Muscle layer of duodenum (tissue), 2 donors: Measurements from ENCODE around the gene DSC1.
"Not testable (repeated sequence)": the region's sequence is repeated elsewhere in the genome, so short reads cannot be mapped to it uniquely, and the experiment has no call there.

ENCODE experiments used
- H3K27ac ChIP-seq: one replicate; pipeline ENCODE4 v1.7.0; 2013; ENCODE audit warnings: mild to moderate bottlenecking, low read length
- H3K27me3 ChIP-seq: one replicate; pipeline ENCODE4 v1.7.0; 2013; ENCODE audit warnings: low read depth, mild to moderate bottlenecking, control low read depth, low read length
- H3K36me3 ChIP-seq, 2 donors: one replicate each; pipeline ENCODE4 v1.7.0; 2013; ENCODE audit warnings: low read length in 2 of 2, control low read depth in 1 of 2, mild to moderate bottlenecking in 1 of 2; ENCODE audit not compliant: insufficient read depth in 2 of 2, control insufficient read depth in 1 of 2
- H3K4me1 ChIP-seq, 2 donors: one replicate each; pipeline ENCODE4 v1.7.0; 2013; ENCODE audit warnings: low read length in 2 of 2, mild to moderate bottlenecking in 2 of 2, control low read depth in 1 of 2, moderate library complexity in 1 of 2; ENCODE audit not compliant: insufficient read depth in 2 of 2, control insufficient read depth in 1 of 2
- H3K4me3 ChIP-seq, 2 donors: one replicate each; pipeline ENCODE4 v1.7.0; 2013; ENCODE audit warnings: low read length in 2 of 2, low read depth in 1 of 2, mild to moderate bottlenecking in 1 of 2
- H3K9me3 ChIP-seq, 2 donors: one replicate each; pipeline ENCODE4 v1.7.0; 2013; ENCODE audit warnings: low read length in 2 of 2, control low read depth in 1 of 2, mild to moderate bottlenecking in 1 of 2; ENCODE audit not compliant: control insufficient read depth in 1 of 2
- donor health status: healthy.

Gene DSC1

DNA sequence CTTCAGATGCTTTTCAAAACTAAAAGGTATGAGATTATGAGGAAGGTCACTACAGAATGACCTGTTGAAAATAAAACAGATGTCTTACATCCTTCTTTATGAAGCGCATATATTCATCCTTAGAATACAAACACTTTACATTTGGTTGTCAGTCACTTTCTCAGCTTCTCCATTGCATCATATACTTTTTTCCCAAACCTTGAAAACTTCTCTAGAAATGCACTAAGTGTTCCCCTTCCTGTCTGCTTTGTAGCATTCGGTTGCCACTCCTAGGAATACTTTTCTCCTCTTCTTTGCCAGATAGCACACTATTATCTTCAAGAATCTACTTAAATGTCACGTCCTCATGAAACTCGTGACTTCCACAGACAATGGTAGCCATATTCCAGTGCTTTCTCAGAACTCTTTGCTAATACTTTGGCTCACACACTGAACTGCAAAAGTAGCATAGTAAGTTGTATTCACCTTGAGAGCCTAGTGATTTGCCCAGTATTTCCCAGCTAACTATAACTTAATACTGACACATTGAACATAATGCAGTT lies 27.6 kb downstream of the DSC1 start:
- Histone ChIP-seq H3K4me3 (no peak overlapping the region), H3K36me3 (no peaks in the 10 kb centered on the region), H3K27me3 (no peaks in the 10 kb centered on the region), H3K9me3 (no peaks in the 10 kb centered on the region), H3K4me1 (no peaks in the 10 kb centered on the region), H3K27ac (no peak overlapping the region)

DNA sequence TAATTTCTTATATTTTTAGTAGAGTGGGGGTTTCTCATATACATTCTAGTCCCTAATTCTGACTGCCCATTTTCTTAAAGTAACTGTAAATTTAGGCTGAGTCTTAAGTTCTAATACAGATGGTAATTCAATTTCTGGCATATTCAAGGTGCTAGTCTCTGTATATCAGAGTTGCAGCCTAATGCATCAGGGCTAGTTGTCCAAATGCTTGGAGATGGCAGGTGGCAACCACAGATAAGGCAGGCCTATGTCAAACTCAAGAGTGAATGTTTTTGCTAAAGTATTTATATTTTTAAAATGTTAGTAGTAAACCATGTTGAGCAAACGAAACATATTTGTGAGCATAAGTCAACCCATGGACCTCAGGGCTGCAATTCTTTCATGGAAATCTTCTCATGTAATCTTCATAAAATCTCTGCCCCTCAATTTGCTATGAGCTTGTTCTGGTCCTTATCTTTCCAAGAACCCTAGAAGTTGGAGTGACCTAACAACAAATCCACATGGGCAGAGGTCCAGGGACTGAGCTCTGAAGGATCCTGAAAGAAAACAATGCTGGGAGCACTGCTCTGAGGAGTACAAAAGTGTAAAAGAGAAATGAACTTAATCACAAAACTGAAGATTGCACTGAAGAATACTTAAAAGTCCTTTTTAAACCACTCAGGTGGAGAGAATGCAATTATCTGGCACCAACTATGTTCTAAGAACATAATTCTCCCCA lies 33.1 kb downstream of the DSC1 start:
- Histone ChIP-seq H3K27ac (no peak overlapping the region), H3K36me3 (no peaks in the 10 kb centered on the region), H3K4me1 (no peaks in the 10 kb centered on the region), H3K9me3 (peaks cover 0 to 2% of the 10 kb centered on the region in 2 donors), H3K27me3 (no peaks in the 10 kb centered on the region), H3K4me3 (no peak overlapping the region)

DNA sequence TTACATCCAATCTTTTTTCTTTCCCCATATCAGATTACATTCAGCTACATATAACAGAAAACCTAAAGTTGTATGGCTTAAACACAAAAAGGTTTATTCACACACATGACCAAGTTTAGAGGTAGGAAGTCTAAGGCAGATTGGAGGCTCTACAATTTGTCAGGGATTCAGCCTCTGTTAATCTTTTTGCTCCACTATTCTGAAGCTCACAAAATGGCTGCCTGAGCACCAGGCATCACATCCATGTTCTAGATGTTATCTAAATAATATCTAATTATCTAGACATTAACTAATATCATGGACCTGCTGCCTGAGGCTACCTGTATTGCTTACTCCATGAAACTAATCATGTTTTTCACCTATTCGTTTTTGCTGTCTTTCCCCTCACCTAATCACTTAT lies 36.8 kb downstream of the DSC1 start:
- no peaks in the 10 kb centered on the region for H3K4me1 ChIP-seq
- no peak overlapping the region for H3K27ac ChIP-seq
- peaks cover 0 to 2% of the 10 kb centered on the region in 2 donors for H3K9me3 ChIP-seq
- H3K27me3 ChIP-seq, result no peaks in the 10 kb centered on the region
- no peaks in the 10 kb centered on the region for H3K36me3 ChIP-seq
- H3K4me3 ChIP-seq, result no peak overlapping the region

DNA sequence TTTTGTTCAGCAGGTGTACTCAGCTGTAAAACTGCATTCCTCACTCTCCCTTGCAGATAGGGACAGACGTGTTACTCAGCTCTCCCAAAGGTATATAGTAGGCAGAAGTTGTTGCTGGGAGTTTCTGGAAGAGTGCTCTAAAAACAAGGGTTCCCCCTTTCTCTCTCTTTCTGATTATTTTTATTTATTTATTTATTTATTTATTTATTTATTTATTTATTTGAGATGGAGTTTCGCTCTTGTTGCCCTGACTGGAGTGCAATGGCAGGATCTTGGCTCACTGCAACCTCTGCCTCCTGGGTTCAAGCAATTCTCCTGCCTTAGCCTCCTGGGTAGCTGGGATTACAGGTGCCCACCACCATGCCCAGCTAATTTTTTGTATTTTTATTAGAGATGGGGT lies 39.5 kb downstream of the DSC1 start:
- not testable (repeated sequence) for H3K27ac ChIP-seq, H3K4me1 ChIP-seq, H3K9me3 ChIP-seq, H3K4me3 ChIP-seq, H3K36me3 ChIP-seq, H3K27me3 ChIP-seq

DNA sequence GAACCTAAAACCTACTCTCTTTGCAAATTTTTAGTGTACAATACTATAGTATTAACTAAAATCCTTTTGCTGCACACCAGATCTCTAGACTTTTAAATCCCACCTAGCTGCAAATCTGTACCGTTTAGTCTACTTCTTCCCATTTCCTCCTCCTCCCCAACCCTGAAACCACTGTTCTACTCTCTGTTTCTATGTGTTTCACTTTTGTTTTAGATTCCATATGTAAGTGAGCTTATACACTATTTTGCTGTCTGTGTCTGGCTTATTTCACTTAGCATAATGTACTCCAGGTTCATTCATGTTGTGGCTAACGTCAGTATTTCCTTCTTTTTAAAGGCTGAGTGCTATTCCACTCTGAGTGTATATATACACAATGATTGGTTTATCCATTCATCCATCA lies 42.1 kb downstream of the DSC1 start:
- no peaks in the 10 kb centered on the region for H3K27me3 ChIP-seq
- no peak overlapping the region for H3K4me3 ChIP-seq
- H3K4me1 ChIP-seq, result no peaks in the 10 kb centered on the region

DNA sequence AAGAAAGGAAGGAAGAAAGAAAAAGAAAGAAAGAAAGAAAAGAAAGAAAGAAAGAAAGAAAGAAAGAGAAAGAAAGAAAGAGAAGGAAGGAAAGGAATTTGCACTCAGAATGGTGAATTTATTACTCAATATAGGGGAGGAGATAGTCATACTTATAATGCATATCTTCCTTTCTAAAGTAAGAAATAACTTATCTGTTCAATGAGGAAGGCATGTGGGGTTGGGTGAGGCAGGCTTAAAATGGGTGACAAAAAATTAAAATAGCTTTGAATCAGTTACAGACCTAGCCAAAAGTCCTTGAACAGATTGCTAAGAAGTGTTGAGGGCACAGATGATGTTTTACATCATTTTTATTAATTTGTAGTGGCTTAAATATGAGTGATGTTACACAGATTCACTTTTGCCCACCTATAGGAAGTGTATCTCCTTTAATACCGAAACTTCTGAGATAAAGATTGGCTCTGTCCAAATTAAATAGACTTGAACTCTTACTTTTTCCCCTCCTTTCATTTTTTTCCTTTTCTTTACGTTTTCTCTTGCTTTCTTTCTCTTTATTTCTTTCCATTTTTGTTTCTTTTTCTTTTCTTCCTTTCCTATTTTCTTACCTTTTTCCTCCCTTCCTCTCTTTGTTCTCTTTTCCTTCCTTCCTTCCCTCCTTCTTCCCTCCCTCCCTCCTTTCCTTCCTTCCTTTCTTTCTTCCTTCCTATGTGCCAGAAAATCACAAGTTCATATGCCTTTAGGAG lies 45.6 kb downstream of the DSC1 start:
- Histone ChIP-seq H3K27ac (no peak overlapping the region), H3K36me3 (no peaks in the 10 kb centered on the region), H3K27me3 (no peaks in the 10 kb centered on the region), H3K4me3 (no peak overlapping the region), H3K9me3 (no peaks in the 10 kb centered on the region), H3K4me1 (no peaks in the 10 kb centered on the region)

More for the DNA sequence above, 42.1 kb downstream of the DSC1 start:
- no peaks in the 10 kb centered on the region for H3K36me3 ChIP-seq
- no peak overlapping the region for H3K27ac ChIP-seq
- H3K9me3 ChIP-seq, result peaks cover 0 to 2% of the 10 kb centered on the region in 2 donors

DNA sequence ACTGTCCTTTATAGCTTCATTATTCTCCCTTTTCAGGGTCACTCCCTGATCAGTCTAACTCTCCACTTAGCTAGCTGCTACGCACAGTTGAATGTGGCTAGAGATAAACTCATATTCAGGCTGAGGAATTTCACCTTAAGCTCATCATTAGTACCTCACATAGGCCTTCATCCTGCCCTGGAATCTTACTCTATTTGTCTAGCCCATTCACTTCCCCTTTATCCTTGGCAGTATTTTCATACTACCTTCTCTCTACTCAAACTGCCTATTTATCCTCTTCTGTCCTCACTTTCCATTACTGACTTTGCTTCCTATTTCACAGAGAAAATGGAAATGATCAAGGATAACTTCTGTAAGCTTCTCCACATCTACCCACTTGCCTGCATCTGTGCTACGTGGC lies 49.9 kb downstream of the DSC1 start:
- Histone ChIP-seq H3K36me3 (no peaks in the 10 kb centered on the region), H3K4me3 (no peak overlapping the region), H3K4me1 (no peaks in the 10 kb centered on the region), H3K27ac (no peak overlapping the region), H3K9me3 (no peaks in the 10 kb centered on the region), H3K27me3 (no peaks in the 10 kb centered on the region)

DNA sequence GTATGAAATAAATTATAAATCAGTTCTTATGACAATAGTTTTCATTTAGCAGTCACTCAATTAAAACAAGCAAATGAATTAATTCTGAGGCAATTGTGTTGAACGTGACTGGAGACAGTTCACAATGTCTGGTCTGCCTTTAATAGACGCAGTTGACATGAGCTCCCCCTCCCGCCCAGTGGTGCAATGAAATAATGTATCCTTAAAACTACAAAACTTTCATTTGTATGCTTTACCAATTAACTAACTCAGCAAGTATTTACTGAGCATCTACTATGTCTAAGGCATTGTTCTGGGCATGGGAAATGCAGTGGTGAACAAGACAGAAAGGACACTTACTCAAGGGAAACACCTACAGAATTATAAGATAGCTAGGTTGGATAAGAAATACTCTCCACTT lies 56.9 kb downstream of the DSC1 start:
- Histone ChIP-seq H3K27ac (no peak overlapping the region), H3K27me3 (no peaks in the 10 kb centered on the region), H3K4me1 (peaks cover 0 to 11% of the 10 kb centered on the region in 2 donors), H3K9me3 (no peaks in the 10 kb centered on the region), H3K36me3 (no peaks in the 10 kb centered on the region), H3K4me3 (no peak overlapping the region)

DNA sequence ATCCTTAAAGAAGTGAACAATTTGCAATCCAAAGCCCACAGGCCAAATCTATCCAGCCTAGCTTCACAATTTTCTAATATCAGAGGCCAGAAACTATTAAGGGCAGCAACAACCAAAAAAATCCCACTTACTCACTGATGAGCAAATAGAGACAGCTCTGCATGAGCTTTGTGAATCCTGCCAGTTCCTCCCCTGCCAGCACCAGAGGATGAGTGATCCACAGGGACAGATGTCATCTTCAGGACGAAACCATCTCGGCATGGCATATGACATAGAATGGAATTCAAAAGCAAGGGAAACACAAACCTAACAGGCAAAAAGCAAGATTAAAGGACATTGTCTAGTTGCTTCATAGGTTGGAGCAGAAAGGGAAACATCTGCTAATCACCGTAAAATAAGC lies 58.2 kb downstream of the DSC1 start:
- Histone ChIP-seq H3K4me3 (no peak overlapping the region), H3K4me1 (peaks cover 0 to 11% of the 10 kb centered on the region in 2 donors), H3K27ac (no peak overlapping the region), H3K27me3 (no peaks in the 10 kb centered on the region), H3K36me3 (no peaks in the 10 kb centered on the region), H3K9me3 (no peaks in the 10 kb centered on the region)

DNA sequence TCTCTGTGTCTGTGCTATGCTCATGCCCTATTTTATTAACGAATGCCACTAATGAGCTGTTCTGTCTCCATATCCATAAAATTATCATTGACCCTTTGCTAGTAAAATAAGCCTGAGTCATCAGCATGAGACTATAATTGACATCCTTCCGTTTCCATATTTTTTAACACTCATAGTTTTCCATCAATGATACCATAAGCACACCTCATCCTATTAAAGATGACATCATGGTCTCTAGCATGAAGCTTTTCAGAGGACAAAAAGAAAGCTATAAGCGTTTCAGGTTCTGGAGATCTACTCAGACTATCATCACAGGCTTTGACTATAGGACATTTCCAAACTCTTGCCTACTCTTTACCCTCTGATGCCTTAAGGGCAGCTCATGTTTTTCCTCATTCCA lies 59.2 kb downstream of the DSC1 start:
- Histone ChIP-seq H3K27ac (no peak overlapping the region), H3K9me3 (no peaks in the 10 kb centered on the region), H3K4me1 (peaks cover 0 to 11% of the 10 kb centered on the region in 2 donors), H3K4me3 (no peak overlapping the region), H3K27me3 (no peaks in the 10 kb centered on the region), H3K36me3 (no peaks in the 10 kb centered on the region)

DNA sequence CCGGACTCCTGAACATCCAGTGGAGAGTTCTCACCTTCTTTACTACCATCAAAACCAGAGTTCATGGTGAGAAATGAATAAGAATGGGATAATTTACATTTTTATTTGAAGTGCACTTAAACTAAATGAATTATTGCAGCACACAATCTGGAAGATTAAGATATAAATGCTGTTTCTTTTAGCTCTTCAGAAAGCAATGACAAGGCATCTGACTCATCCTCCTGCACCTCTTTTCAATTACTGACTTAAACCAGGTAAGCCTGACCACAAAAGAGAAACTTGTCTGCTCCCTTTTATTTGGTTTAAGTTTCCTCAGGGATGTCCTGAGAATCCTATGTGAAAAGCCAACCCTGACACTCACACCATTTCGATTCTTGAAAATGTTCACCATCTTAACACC lies 59.7 kb downstream of the DSC1 start:
- no peaks in the 10 kb centered on the region for H3K27me3 ChIP-seq
- H3K9me3 ChIP-seq, result no peaks in the 10 kb centered on the region
- H3K36me3 ChIP-seq, result no peaks in the 10 kb centered on the region
- H3K27ac ChIP-seq, result no peak overlapping the region
- no peak overlapping the region for H3K4me3 ChIP-seq
- H3K4me1 ChIP-seq, result peaks cover 0 to 11% of the 10 kb centered on the region in 2 donors
